Osteoblast (primary cell): ENCODE results near the gene MKNK1. TPM values are rescaled to one million over a fixed set of nuclear protein-coding genes. Genes with fewer than 3 reads are reported as not detected.
A peak's percentile ranks its signal among the peaks of the same experiment; 100 is the strongest.

ENCODE experiments used
- DNase-seq: peaks from one replicate; pipeline ENCODE4 v3.0.0; 2011; ENCODE audit warnings: low spot score, mixed read lengths; ENCODE audit not compliant: insufficient read length; ENCODE audit errors: missing footprints
- H2AFZ ChIP-seq: 2 replicates; pipeline ENCODE4 v1.6.0; 2011; ENCODE audit warnings: mild to moderate bottlenecking, low read length
- H3K27ac ChIP-seq: 2 replicates; pipeline ENCODE4 v1.5.1; 2011; ENCODE audit warnings: mild to moderate bottlenecking, low read depth, low read length, moderate library complexity
- H3K27me3 ChIP-seq: 2 replicates; pipeline ENCODE4 v1.6.0; 2012; ENCODE audit warnings: mild to moderate bottlenecking, control low read depth, inconsistent platforms, low read length, moderate library complexity; ENCODE audit not compliant: insufficient read depth
- H3K36me3 ChIP-seq: 2 replicates; pipeline ENCODE4 v1.5.1; 2011; ENCODE audit warnings: mild to moderate bottlenecking, low read length, control low read depth, moderate library complexity; ENCODE audit not compliant: insufficient read depth
- H3K4me1 ChIP-seq: 2 replicates; pipeline ENCODE4 v1.5.1; 2011; ENCODE audit warnings: mild to moderate bottlenecking, low read length, control low read depth, moderate library complexity; ENCODE audit not compliant: insufficient read depth
- H3K4me2 ChIP-seq: 2 replicates; pipeline ENCODE4 v1.6.0; 2011; ENCODE audit warnings: mild to moderate bottlenecking, low read length; ENCODE audit not compliant: insufficient read depth
- H3K4me3 ChIP-seq: fragments of 200-600 bp; sonication (generic); 3 replicates; pipeline ENCODE4 v1.5.1; 2012; ENCODE audit warnings: mild to moderate bottlenecking, low read length, inconsistent platforms; ENCODE audit not compliant: insufficient read depth
- H3K79me2 ChIP-seq: 2 replicates; pipeline ENCODE4 v1.6.0; 2012; ENCODE audit warnings: mild to moderate bottlenecking, low read length, control low read depth, inconsistent platforms; ENCODE audit not compliant: insufficient read depth
- H3K9me3 ChIP-seq: 2 replicates; pipeline ENCODE4 v1.5.1; 2011; ENCODE audit warnings: low read depth, low read length, control low read depth
- H4K20me1 ChIP-seq: 2 replicates; pipeline ENCODE4 v1.6.0; 2012; ENCODE audit warnings: mild to moderate bottlenecking, low read length, control low read depth; ENCODE audit not compliant: insufficient read depth
- total RNA-seq: library from RNA; depleted of rRNA; stranded (reverse); fragments of >200 nt; gene quantifications from 2 replicates; pipeline ENCODE4 v1.2.3, GENCODE V29; 2012
- TF ChIP-seq, protein P1 (sequence below): IDR thresholded peaks from 2 replicates; pipeline ENCODE4 v1.5.1; 2011; ENCODE audit warnings: mild to moderate bottlenecking, low read depth, low read length, moderate library complexity; ENCODE audit errors: extremely low read depth

The MKNK1 gene
- total RNA-seq, 1 donor = 31.8 TPM

DNA sequence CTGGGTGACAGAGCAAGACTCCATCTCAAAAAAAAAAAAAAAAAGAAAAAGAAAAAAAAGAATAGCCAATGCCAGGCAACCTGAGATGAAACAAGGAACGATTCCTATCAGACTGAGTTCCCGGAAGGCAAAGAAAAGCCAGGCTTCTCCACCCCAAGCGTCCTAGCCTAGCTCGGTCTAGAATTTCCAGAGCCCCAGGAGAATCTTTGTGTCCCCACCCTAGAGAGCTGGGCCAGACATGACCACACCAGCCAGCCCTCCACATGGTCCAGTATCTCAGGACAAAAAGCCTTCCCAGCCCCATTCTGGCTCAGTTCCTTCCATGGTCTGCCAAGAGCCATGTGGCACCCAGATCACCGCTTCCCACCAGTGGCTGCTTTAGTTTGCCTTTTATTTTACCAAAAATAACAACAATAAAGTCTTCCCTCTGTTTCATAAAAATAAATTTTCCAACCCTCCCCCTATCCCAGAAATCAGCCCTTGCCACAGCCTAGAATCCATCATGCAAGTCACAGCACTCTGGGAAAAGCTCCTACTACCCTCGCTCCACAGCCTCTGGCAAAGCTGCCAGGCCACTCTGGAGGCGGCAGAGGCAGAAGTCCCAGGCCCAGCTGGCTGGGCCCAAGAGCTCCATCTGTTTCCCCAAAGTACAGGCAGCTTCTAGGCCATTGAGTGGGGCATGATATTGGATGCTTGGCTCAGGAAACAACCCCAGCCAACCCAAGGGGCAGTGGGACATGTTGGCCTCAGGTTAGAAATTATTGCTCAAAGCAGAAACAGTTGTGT is 3.5 kb upstream of the MKNK1 start:
- Histone ChIP-seq H3K36me3 (peaks cover 30% of the 10 kb centered on the region), H4K20me1 (no peaks in the 10 kb centered on the region), H3K4me2 (no peak overlapping the region), H3K4me1 (peaks cover 11% of the 10 kb centered on the region), H3K27ac (no peak overlapping the region), H3K27me3 (no peaks in the 10 kb centered on the region), H3K79me2 (peaks cover 22% of the 10 kb centered on the region), H3K9me3 (no peaks in the 10 kb centered on the region), H3K4me3 (no peak overlapping the region), H2AFZ (no peak overlapping the region)
- TF ChIP-seq, protein P1, sequence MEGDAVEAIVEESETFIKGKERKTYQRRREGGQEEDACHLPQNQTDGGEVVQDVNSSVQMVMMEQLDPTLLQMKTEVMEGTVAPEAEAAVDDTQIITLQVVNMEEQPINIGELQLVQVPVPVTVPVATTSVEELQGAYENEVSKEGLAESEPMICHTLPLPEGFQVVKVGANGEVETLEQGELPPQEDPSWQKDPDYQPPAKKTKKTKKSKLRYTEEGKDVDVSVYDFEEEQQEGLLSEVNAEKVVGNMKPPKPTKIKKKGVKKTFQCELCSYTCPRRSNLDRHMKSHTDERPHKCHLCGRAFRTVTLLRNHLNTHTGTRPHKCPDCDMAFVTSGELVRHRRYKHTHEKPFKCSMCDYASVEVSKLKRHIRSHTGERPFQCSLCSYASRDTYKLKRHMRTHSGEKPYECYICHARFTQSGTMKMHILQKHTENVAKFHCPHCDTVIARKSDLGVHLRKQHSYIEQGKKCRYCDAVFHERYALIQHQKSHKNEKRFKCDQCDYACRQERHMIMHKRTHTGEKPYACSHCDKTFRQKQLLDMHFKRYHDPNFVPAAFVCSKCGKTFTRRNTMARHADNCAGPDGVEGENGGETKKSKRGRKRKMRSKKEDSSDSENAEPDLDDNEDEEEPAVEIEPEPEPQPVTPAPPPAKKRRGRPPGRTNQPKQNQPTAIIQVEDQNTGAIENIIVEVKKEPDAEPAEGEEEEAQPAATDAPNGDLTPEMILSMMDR = no peak
- no peak for DNase-seq

DNA sequence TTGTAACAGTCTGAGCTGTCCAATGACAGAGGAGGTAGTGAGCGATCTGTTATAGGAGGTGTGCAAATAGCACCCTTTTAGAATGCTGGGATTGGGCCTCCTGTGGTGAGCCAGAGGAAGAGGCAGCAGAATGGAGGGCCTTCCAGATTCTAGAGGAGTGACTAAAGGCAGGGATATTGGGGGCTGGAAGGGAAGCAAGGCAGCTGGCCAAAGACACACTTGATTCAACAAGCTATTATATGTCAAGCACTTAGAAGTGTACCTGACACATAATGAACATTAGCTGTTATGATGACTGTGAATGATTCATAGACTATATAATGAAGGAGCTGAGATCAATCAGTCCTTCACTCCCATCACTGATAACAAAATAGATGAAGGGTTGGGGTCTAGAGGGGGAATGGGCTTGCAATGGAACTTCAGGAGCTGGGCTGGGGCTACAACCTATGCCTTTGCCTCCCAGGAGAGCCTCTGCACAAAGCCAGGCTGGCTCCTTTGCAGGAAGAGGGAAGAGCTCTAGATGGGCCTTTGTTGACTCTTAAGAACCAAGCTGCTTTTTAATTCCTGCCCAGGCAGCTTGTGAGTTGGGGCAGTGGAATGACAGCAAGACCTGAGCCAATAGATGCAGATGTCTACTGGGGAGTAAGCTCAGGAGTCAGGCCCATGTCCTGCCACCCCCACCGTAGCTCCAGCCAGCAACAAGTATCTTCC is 2.3 kb upstream of the MKNK1 start:
- no peak for DNase-seq
- Histone ChIP-seq H2AFZ (no peak overlapping the region), H3K27ac (no peak overlapping the region), H4K20me1 (no peaks in the 10 kb centered on the region), H3K4me3 (no peak overlapping the region), H3K27me3 (no peaks in the 10 kb centered on the region), H3K9me3 (no peaks in the 10 kb centered on the region), H3K4me2 (no peak overlapping the region), H3K36me3 (peaks cover 29% of the 10 kb centered on the region), H3K79me2 (peaks cover 20% of the 10 kb centered on the region), H3K4me1 (peaks cover 6% of the 10 kb centered on the region)
- TF ChIP-seq, protein P1 = no peak

DNA sequence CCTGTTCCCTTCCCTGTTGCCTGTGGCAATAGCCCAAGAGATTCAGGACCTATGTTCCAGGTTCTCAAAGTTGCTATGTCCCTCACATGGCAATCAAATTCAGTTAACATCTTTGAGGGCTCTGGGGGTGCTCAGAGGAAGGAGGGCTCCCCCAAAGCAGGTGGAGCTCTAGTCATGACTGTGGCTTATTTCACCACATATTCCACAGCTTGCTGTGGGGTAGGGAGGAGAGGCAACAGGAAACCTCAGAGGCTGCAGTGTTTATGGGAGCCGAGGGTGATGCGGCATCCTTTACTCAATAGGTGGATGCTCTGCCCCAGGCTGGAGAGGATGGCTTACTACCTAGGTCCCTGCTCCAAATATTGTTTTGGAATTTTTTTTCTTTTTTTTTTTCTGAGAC is 1.2 kb upstream of the MKNK1 start:
- Histone ChIP-seq H3K36me3 (peaks cover 24% of the 10 kb centered on the region), H4K20me1 (no peaks in the 10 kb centered on the region), H2AFZ (no peak overlapping the region), H3K27ac (no peak overlapping the region), H3K4me1 (peaks cover 6% of the 10 kb centered on the region), H3K79me2 (peaks cover 17% of the 10 kb centered on the region), H3K27me3 (no peaks in the 10 kb centered on the region), H3K4me3 (no peak overlapping the region), H3K9me3 (no peaks in the 10 kb centered on the region), H3K4me2 (no peak overlapping the region)
- no peak for DNase-seq
- TF ChIP-seq, protein P1 = no peak

DNA sequence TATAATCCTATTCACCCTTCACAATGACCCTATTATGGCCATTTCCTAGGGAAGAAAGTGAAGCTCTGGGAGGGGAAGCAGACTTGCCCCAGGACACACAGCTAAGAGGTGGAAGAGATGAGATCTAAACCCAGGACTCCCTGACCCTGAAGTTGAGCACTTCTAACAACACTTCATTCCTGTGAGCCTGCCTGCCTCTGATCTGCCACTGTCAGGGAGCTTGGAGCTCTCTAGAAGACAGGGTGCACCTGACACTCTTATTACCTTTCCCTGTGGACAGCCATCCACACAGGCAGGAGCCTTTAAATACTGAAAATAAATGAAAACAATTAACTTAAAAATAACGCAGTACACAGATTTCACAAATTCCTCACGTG is 599 bp downstream of the MKNK1 start:
- peak overlapping the region; percentile 76 for H3K4me2 ChIP-seq
- H3K36me3 ChIP-seq = peaks cover 11% of the 10 kb centered on the region
- H3K4me1 ChIP-seq = peaks cover 6% of the 10 kb centered on the region
- H3K9me3 ChIP-seq = no peaks in the 10 kb centered on the region
- no peak overlapping the region for H3K27ac ChIP-seq
- peaks cover 2% of the 10 kb centered on the region for H4K20me1 ChIP-seq
- peak overlapping the region; percentile 91 for H2AFZ ChIP-seq
- no peaks in the 10 kb centered on the region for H3K27me3 ChIP-seq
- TF ChIP-seq, protein P1 = no peak
- H3K4me3 ChIP-seq = peak overlapping the region; percentile 95
- no peak for DNase-seq
- peaks cover 26% of the 10 kb centered on the region for H3K79me2 ChIP-seq
